Measurements from ENCODE around the gene MTIF3.

DNA sequence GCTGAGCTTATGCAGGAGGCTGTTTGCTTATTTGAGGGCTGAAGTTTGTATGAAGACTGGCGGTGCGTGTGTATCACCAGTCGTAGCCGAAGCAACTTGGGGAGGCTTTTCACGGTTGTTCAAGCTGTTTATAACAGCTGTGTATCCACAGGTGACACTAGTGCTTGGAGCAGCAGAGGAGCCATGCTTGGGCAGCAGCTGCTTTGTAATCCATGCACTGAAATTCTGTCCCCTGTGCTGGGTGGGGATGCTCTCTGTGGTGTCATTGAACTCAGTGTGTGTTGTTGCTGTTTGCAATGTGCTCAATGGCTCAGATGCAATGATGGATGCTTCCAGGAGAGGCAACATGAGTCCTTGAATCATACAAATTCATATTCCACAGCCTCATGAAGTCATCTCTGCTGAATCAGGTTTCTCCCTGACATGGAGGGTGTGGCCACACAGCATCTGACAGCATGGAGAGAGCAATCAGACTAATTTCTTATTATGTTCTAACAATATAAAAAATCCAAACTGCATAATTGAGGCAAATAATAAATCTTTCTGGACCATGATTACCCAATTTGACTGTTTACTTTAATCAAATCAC is 44.7 kb downstream of the MTIF3 start:
- TF ChIP-seq EZH2 (IDR thresholded peaks at IDR 0.05) (no peak), FOXP2 (optimal IDR thresholded peaks at IDR 0.05; ENCODE audit: control extremely low read depth, extremely low read length, insufficient read depth) (no peak)

Measured in SK-N-MC (cell line).